Endothelial cell of umbilical vein (primary cell): ENCODE data around the gene VWC2.

Experiments used
- EZH2 ChIP-seq: IDR thresholded peaks from 2 replicates; pipeline ENCODE4 v1.6.1; 2012; ENCODE audit warnings: borderline replicate concordance, low read depth, mild to moderate bottlenecking, moderate library complexity, low read length, inconsistent platforms; ENCODE audit not compliant: severe bottlenecking
- FOS ChIP-seq: IDR thresholded peaks from 2 replicates; pipeline ENCODE4 v1.6.1; 2011; ENCODE audit warnings: mild to moderate bottlenecking, low read length, moderate library complexity, borderline replicate concordance; ENCODE audit not compliant: insufficient read depth
- GATA2 ChIP-seq: IDR thresholded peaks from 2 replicates; pipeline ENCODE4 v1.7.0; 2011; ENCODE audit warnings: low read depth, mild to moderate bottlenecking, moderate library complexity, mixed read lengths, low read length; ENCODE audit not compliant: insufficient read length, insufficient read depth
- JUN ChIP-seq: IDR thresholded peaks from 2 replicates; pipeline ENCODE4 v1.6.1; 2011; ENCODE audit warnings: borderline replicate concordance, low read depth; ENCODE audit not compliant: insufficient read length, insufficient read depth
- MYC ChIP-seq: IDR thresholded peaks from one replicate; pipeline ENCODE4 v1.6.1; 2011; ENCODE audit warnings: mild to moderate bottlenecking, low read depth, low read length
- POLR2A ChIP-seq: IDR thresholded peaks from 2 replicates; pipeline ENCODE4 v1.6.1; 2012; ENCODE audit warnings: low read depth, mild to moderate bottlenecking, control low read depth, low read length
- POLR2AphosphoS5 ChIP-seq: IDR thresholded peaks from 2 replicates; pipeline ENCODE4 v1.6.1; 2012; ENCODE audit warnings: low read depth, mild to moderate bottlenecking, control low read depth, low read length, moderate library complexity; ENCODE audit not compliant: insufficient read depth
- TF ChIP-seq, protein P1 (sequence below), 2 donors: IDR thresholded peaks; 1 replicate in 1 of 2; 2 replicates in 1 of 2; pipeline ENCODE4 v1.5.1; 2011; ENCODE audit warnings: low read length in 2 of 2, mild to moderate bottlenecking in 2 of 2, moderate library complexity in 2 of 2, control low read depth in 1 of 2, inconsistent platforms in 1 of 2, low read depth in 1 of 2; ENCODE audit not compliant: insufficient read depth in 1 of 2; ENCODE audit errors: extremely low read depth in 1 of 2
- TF ChIP-seq, protein P2 (sequence below): IDR thresholded peaks from 2 replicates; pipeline ENCODE4 v1.6.1; 2011; ENCODE audit not compliant: insufficient read depth, insufficient read length

DNA sequence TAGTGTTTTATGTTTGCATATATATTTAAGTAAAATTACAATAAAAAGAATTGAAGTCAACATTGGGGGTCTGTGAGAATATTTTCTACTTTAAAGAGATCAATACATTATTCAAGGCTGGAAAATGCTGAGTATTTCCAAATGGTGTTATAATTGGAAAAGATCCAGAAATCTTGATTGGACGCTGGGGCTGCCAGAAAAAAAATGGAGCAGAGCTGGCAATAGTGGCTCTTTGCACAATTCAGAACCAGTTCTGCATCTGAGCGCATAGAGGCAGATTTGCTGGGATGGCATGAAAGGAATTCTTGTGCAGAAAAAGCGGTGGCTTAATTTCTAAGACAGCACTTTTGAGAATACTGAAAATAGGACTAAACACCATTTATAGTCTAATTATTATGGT is 10.8 kb upstream of the VWC2 start:
- TF ChIP-seq, protein P1, sequence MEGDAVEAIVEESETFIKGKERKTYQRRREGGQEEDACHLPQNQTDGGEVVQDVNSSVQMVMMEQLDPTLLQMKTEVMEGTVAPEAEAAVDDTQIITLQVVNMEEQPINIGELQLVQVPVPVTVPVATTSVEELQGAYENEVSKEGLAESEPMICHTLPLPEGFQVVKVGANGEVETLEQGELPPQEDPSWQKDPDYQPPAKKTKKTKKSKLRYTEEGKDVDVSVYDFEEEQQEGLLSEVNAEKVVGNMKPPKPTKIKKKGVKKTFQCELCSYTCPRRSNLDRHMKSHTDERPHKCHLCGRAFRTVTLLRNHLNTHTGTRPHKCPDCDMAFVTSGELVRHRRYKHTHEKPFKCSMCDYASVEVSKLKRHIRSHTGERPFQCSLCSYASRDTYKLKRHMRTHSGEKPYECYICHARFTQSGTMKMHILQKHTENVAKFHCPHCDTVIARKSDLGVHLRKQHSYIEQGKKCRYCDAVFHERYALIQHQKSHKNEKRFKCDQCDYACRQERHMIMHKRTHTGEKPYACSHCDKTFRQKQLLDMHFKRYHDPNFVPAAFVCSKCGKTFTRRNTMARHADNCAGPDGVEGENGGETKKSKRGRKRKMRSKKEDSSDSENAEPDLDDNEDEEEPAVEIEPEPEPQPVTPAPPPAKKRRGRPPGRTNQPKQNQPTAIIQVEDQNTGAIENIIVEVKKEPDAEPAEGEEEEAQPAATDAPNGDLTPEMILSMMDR (IDR thresholded peaks at IDR 0.05; ENCODE audit: extremely low read depth in 1 of 2, insufficient read depth in 1 of 2, low read depth in 1 of 2, low read length in 2 of 2): no peak
- TF ChIP-seq POLR2A (no peak), POLR2AphosphoS5 (no peak), EZH2 (no peak), GATA2 (no peak), MYC (no peak), JUN (no peak), FOS (no peak)
- TF ChIP-seq, protein P2, sequence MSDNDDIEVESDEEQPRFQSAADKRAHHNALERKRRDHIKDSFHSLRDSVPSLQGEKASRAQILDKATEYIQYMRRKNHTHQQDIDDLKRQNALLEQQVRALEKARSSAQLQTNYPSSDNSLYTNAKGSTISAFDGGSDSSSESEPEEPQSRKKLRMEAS: no peak
